Thymus (tissue), 11 donors: Measurements from ENCODE around the gene JDP2. TPM values are rescaled to one million over a fixed set of nuclear protein-coding genes. Genes with fewer than 3 reads are reported as not detected.

Source experiments
- DNase-seq, 9 donors: peaks; one replicate each; pipeline ENCODE4 v3.0.0-alpha.2; 2013; ENCODE audit warnings: low spot score in 9 of 9, low read depth in 6 of 9, missing footprints in 1 of 9
- H3K27ac ChIP-seq, 2 donors: one replicate each; pipeline ENCODE4 v1.5.1; 2013; ENCODE audit warnings: control low read depth in 1 of 2, low read depth in 1 of 2, low read length in 1 of 2, mild to moderate bottlenecking in 1 of 2, moderate library complexity in 1 of 2
- H3K27me3 ChIP-seq, 2 donors: one replicate each; pipeline ENCODE4 v1.5.1; 2013; ENCODE audit warnings: low read length in 1 of 2; ENCODE audit not compliant: control insufficient read depth in 2 of 2, insufficient read depth in 1 of 2
- H3K36me3 ChIP-seq, 2 donors: one replicate each; pipeline ENCODE4 v1.5.1; 2013; ENCODE audit warnings: low read length in 1 of 2, mild to moderate bottlenecking in 1 of 2, moderate library complexity in 1 of 2; ENCODE audit not compliant: control insufficient read depth in 2 of 2, insufficient read depth in 2 of 2
- H3K4me1 ChIP-seq, 2 donors: one replicate each; pipeline ENCODE4 v1.5.1; 2013; ENCODE audit warnings: low read length in 2 of 2; ENCODE audit not compliant: control insufficient read depth in 2 of 2, insufficient read depth in 2 of 2
- H3K4me3 ChIP-seq, 2 donors: one replicate each; pipeline ENCODE4 v1.5.1; 2013; ENCODE audit warnings: low read length in 2 of 2, control low read depth in 1 of 2, mild to moderate bottlenecking in 1 of 2
- H3K9me3 ChIP-seq, 2 donors: one replicate each; pipeline ENCODE4 v1.5.1; 2013; ENCODE audit warnings: low read length in 1 of 2, mild to moderate bottlenecking in 1 of 2; ENCODE audit not compliant: control insufficient read depth in 2 of 2, insufficient read depth in 1 of 2
- whole genome bisulfite sequencing: extraction: QIAGEN DNeasy Blood & Tissue Kit; methylation state at CpG from one replicate; pipeline ENCODE4 v1.1.7; 2013; 5-methylcytosine and 5-hydroxymethylcytosine counted together
- polyA plus RNA-seq: library from polyadenylated mRNA; stranded (reverse); fragments of 200-250 nt; gene quantifications from one replicate; pipeline ENCODE4 v1.2.3, GENCODE V29; 2013
- total RNA-seq: library from RNA; stranded (reverse); fragments of 120-200 nt; gene quantifications from one replicate; pipeline ENCODE4 v1.2.4, GENCODE V29; 2013
- donor health status: healthy.

JDP2 gene
- total and polyA plus RNA-seq, 2 donors = 4.3 to 13.4 TPM

GRCh38 chr14:75390183-75390582, 37.6 kb upstream of the JDP2 start:
- no peak overlapping the region for H3K27ac ChIP-seq
- H3K27me3 ChIP-seq = no peaks in the 10 kb centered on the region
- WGBS = 98% methylated on average over 3 of the region's 3 CpGs
- no peaks in the 10 kb centered on the region for H3K36me3 ChIP-seq
- DNase-seq = no peak
- H3K9me3 ChIP-seq = no peaks in the 10 kb centered on the region
- no peaks in the 10 kb centered on the region for H3K4me1 ChIP-seq
- H3K4me3 ChIP-seq = no peak overlapping the region

- 96% methylated on average over 7 of the region's 7 CpGs for WGBS
- no peak for DNase-seq
- Histone ChIP-seq H3K9me3 (no peaks in the 10 kb centered on the region), H3K4me1 (no peaks in the 10 kb centered on the region), H3K27me3 (no peaks in the 10 kb centered on the region), H3K27ac (no peak overlapping the region), H3K36me3 (no peaks in the 10 kb centered on the region), H3K4me3 (no peak overlapping the region)
Measured at GRCh38 chr14:75391953-75392352, 35.9 kb upstream of the JDP2 start.

- Histone ChIP-seq H3K27me3 (no peaks in the 10 kb centered on the region), H3K4me3 (no peak overlapping the region), H3K9me3 (no peaks in the 10 kb centered on the region), H3K27ac (no peak overlapping the region), H3K4me1 (no peaks in the 10 kb centered on the region), H3K36me3 (no peaks in the 10 kb centered on the region)
- DNase-seq = no peak
- 95% methylated on average over 11 of the region's 11 CpGs for WGBS
Measured at GRCh38 chr14:75392686-75393641, 34.9 kb upstream of the JDP2 start.

- DNase-seq = no peak
- no peaks in the 10 kb centered on the region for H3K36me3 ChIP-seq
- no peaks in the 10 kb centered on the region for H3K9me3 ChIP-seq
- 97% methylated on average over 9 of the region's 9 CpGs for WGBS
- H3K4me1 ChIP-seq = no peaks in the 10 kb centered on the region
- no peak overlapping the region for H3K27ac ChIP-seq
- H3K4me3 ChIP-seq = no peak overlapping the region
- no peaks in the 10 kb centered on the region for H3K27me3 ChIP-seq
Measured at GRCh38 chr14:75393794-75394193, 34.0 kb upstream of the JDP2 start.

GRCh38 chr14:75395862-75396261, 32.0 kb upstream of the JDP2 start:
- Histone ChIP-seq H3K27ac (no peak overlapping the region), H3K27me3 (no peaks in the 10 kb centered on the region), H3K4me1 (peaks cover 0 to 10% of the 10 kb centered on the region in 2 donors), H3K4me3 (no peak overlapping the region), H3K36me3 (no peaks in the 10 kb centered on the region), H3K9me3 (no peaks in the 10 kb centered on the region)
- no peak for DNase-seq
- 95% methylated on average over 5 of the region's 5 CpGs for WGBS

- Histone ChIP-seq H3K27ac (no peak overlapping the region), H3K36me3 (no peaks in the 10 kb centered on the region), H3K4me3 (no peak overlapping the region), H3K9me3 (peaks cover 0 to 2% of the 10 kb centered on the region in 2 donors), H3K4me1 (peaks cover 0 to 10% of the 10 kb centered on the region in 2 donors), H3K27me3 (no peaks in the 10 kb centered on the region)
- 94% methylated on average over 4 of the region's 4 CpGs for WGBS
- DNase-seq = no peak
Measured at GRCh38 chr14:75399321-75399720, 28.5 kb upstream of the JDP2 start.

GRCh38 chr14:75399843-75400775, 27.7 kb upstream of the JDP2 start:
- Histone ChIP-seq H3K9me3 (peaks cover 0 to 2% of the 10 kb centered on the region in 2 donors), H3K27me3 (no peaks in the 10 kb centered on the region), H3K4me1 (peaks cover 0 to 10% of the 10 kb centered on the region in 2 donors), H3K27ac (no peak overlapping the region), H3K4me3 (no peak overlapping the region), H3K36me3 (no peaks in the 10 kb centered on the region)
- 38% methylated on average over 7 of the region's 7 CpGs for WGBS
- DNase-seq = no peak

GRCh38 chr14:75401361-75401760, 26.5 kb upstream of the JDP2 start:
- DNase-seq = no peak
- H3K27ac ChIP-seq = no peak overlapping the region
- WGBS = 92% methylated on average over 10 of the region's 10 CpGs
- H3K27me3 ChIP-seq = no peaks in the 10 kb centered on the region
- H3K36me3 ChIP-seq = no peaks in the 10 kb centered on the region
- H3K4me3 ChIP-seq = no peak overlapping the region
- H3K9me3 ChIP-seq = peaks cover 0 to 2% of the 10 kb centered on the region in 2 donors
- H3K4me1 ChIP-seq = peaks cover 0 to 10% of the 10 kb centered on the region in 2 donors
